Ascending aorta (tissue), 2 donors: ENCODE results near the gene VSTM2B. TPM values are rescaled to one million over a fixed set of nuclear protein-coding genes. Genes with fewer than 3 reads are reported as not detected.

Source experiments
- DNase-seq, 2 donors: peaks; one replicate each; pipeline ENCODE4 v3.0.0-alpha.2; 2019; ENCODE audit warnings: low spot score in 2 of 2
- H3K27ac ChIP-seq, 2 donors: fragments of 200-600 bp; sonication (generic); one replicate each; pipeline ENCODE4 v1.5.1; 2016 to 2017; ENCODE audit warnings: mild to moderate bottlenecking in 1 of 2
- H3K27me3 ChIP-seq: fragments of 200-600 bp; sonication (generic); one replicate; pipeline ENCODE4 v1.5.1; 2017
- H3K36me3 ChIP-seq, 2 donors: fragments of 200-600 bp; sonication (generic); one replicate each; pipeline ENCODE4 v1.5.1; 2016
- H3K4me1 ChIP-seq, 2 donors: fragments of 200-600 bp; sonication (generic); one replicate each; pipeline ENCODE4 v1.5.1; 2016 to 2017; ENCODE audit warnings: mild to moderate bottlenecking in 1 of 2
- H3K4me3 ChIP-seq, 2 donors: fragments of 200-600 bp; sonication (generic); one replicate each; pipeline ENCODE4 v1.5.1; 2016 to 2017; ENCODE audit warnings: mild to moderate bottlenecking in 1 of 2
- H3K9me3 ChIP-seq, 2 donors: fragments of 200-600 bp; sonication (generic); one replicate each; pipeline ENCODE4 v1.5.1; 2016
- intact Hi-C: fragments of 100-400 bp; cut with DNase I; formaldehyde crosslinking; loops from one replicate; pipeline ENCODE4 v1.15.1; 2023
- total RNA-seq: library from RNA; depleted of rRNA; stranded (reverse); fragments of >200 nt; gene quantifications from one replicate; pipeline ENCODE4 v1.1.0, GENCODE V29; 2016
- TF ChIP-seq, protein P1 (sequence below), 3 experiments: fragments of 200-600 bp in 2 of 3; fragments of 450-650 bp in 1 of 3; sonication (generic) in 2 of 3; IDR thresholded peaks; one replicate each; pipeline ENCODE4 v1.5.1; 2016 to 2019; ENCODE audit warnings: antibody characterized with exemption in 3 of 3, mild to moderate bottlenecking in 1 of 3, moderate library complexity in 1 of 3

VSTM2B gene
- total RNA-seq, 1 donor from 2014 or later, result not detected

DNA sequence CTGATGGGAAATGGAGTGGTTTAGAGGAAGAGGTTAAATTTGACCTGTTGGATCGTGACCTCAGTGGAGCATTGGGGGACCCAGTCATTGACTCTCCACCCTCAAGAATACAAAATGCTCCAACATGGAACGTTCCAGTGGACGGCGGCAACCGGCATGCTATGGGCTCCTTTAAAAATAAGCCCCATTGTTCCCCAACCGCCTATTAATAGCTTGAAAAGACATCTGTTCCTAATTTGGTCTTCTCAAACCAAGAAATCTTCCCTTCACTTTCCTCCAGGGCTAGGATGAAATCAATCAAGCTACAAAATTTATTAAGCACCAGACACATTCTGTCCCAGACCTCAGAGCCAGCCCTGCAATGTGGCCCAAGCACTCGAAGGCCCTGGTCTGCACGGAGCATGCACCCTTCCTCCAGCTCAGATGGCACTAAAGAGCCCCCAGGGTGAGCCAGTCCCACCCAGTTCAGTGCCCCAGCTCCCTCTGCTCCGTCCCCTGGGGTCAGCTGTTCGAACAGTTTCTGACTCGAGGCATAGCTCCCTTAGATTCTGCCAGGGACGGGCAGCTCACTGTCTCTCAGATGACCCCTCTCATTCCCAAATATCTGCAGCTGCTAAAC lies 22.5 kb upstream of the VSTM2B start:
- no peak overlapping the region for H3K4me3 ChIP-seq
- TF ChIP-seq, protein P1, sequence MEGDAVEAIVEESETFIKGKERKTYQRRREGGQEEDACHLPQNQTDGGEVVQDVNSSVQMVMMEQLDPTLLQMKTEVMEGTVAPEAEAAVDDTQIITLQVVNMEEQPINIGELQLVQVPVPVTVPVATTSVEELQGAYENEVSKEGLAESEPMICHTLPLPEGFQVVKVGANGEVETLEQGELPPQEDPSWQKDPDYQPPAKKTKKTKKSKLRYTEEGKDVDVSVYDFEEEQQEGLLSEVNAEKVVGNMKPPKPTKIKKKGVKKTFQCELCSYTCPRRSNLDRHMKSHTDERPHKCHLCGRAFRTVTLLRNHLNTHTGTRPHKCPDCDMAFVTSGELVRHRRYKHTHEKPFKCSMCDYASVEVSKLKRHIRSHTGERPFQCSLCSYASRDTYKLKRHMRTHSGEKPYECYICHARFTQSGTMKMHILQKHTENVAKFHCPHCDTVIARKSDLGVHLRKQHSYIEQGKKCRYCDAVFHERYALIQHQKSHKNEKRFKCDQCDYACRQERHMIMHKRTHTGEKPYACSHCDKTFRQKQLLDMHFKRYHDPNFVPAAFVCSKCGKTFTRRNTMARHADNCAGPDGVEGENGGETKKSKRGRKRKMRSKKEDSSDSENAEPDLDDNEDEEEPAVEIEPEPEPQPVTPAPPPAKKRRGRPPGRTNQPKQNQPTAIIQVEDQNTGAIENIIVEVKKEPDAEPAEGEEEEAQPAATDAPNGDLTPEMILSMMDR (IDR thresholded peaks at IDR 0.05), result no peak
- intact Hi-C loops, result no loop called here
- no peak overlapping the region for H3K27ac ChIP-seq
- no peaks in the 10 kb centered on the region for H3K36me3 ChIP-seq
- no peak for DNase-seq
- no peaks in the 10 kb centered on the region for H3K4me1 ChIP-seq
- no peaks in the 10 kb centered on the region for H3K9me3 ChIP-seq
- no peaks in the 10 kb centered on the region for H3K27me3 ChIP-seq

DNA sequence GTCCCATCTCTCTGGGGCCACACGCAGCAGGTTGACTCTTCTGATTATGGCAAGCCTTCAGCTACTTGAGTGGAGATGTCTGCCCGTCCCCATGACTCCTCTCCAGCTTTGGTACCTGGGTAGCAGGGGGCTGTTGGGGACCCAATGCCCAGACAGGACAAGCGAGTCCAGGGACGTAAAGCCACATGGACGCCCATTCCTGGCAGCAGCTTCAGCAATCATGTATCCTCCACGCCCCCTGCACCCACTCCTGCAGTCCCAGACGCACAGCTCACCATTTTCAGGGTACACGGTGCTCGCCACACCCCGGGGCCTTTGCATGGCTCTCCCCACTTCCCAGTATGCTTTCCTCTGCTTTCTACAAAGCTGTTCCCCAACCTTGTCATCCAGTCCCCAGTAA lies 22.0 kb upstream of the VSTM2B start:
- no peak overlapping the region for H3K27ac ChIP-seq
- intact Hi-C loops, result no loop called here
- DNase-seq, result no peak
- TF ChIP-seq, protein P1 (IDR thresholded peaks at IDR 0.05), result no peak
- H3K27me3 ChIP-seq, result no peaks in the 10 kb centered on the region
- H3K36me3 ChIP-seq, result no peaks in the 10 kb centered on the region
- no peak overlapping the region for H3K4me3 ChIP-seq
- no peaks in the 10 kb centered on the region for H3K4me1 ChIP-seq
- H3K9me3 ChIP-seq, result no peaks in the 10 kb centered on the region

DNA sequence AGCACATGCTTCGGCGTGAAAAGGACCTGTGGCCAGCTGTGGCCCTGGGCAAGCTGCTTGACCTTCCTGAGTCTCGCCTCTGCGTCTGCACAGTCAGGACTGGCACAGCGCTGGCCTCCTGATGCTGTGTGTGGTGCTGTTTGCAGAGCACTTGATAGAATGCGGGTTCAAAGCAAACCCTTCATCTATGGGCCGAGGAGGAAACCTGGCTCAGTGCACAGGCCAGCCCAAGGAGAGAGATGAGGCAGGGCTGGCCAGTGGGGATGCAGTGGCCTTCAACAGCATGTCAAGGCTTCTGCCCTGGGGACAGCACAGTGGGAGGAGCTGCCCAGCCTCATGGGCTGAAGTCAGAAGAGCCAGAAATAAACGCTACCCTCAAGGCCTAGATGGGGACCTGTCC lies 21.3 kb upstream of the VSTM2B start:
- TF ChIP-seq, protein P1 (IDR thresholded peaks at IDR 0.05), result no peak
- Histone ChIP-seq H3K4me3 (no peak overlapping the region), H3K9me3 (no peaks in the 10 kb centered on the region), H3K27ac (no peak overlapping the region), H3K36me3 (no peaks in the 10 kb centered on the region), H3K27me3 (no peaks in the 10 kb centered on the region), H3K4me1 (no peaks in the 10 kb centered on the region)
- intact Hi-C loops, result no loop called here
- no peak for DNase-seq

DNA sequence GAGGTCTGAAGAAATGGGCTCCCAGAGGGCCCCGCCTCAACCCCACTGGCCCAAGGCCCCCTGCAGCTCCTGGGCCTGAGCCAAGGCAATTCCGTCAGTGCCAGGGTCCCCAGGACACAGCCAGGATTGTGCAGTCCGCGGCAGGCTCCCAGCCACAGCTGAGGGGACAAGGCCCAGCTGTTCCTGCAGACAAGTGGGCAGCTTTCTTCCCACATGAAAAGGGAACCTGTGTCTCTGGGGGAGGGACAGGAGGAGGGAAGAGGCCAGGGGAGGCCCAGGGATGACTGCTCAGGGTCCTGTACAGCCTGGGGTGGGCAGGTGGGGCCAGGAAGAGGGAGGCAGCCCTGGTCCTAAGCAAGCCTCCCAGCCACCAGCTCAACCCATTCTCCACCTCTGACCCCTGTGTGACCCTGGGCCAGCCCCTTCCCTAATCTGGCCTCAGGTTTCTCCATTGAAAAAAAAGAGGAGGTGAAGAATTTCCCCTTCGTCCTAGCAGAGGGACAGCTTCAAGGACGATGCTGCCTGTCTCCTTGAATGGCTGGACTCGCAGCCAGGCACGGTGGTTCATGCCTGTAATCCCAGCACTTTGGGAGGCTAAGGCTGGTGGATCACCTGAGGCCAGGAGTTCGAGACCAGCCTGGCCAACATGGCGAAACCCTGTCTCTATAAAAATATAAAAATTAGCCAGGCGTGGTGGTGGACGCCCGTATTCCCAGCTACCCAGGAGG lies 20.5 kb upstream of the VSTM2B start:
- H3K27ac ChIP-seq, result no peak overlapping the region
- no peaks in the 10 kb centered on the region for H3K27me3 ChIP-seq
- no peaks in the 10 kb centered on the region for H3K4me1 ChIP-seq
- TF ChIP-seq, protein P1 (IDR thresholded peaks at IDR 0.05), result no peak
- no peaks in the 10 kb centered on the region for H3K36me3 ChIP-seq
- DNase-seq, result no peak
- no peak overlapping the region for H3K4me3 ChIP-seq
- no peaks in the 10 kb centered on the region for H3K9me3 ChIP-seq
- intact Hi-C loops, result no loop called here

DNA sequence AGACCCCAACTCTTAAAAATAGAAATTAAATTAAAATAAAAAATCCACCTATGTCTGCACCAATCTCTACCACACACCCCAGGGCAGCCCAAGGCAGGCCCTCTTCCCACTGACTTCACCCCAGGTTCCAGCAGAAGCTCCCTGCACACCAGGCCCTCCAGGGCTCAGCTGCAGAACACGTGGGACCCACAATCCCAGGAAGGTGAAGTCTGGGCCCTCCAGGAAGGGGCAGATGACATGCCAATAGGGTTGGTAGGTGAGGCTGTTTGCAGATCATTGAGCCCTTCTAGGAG lies 19.2 kb upstream of the VSTM2B start:
- no peak for DNase-seq
- H3K27me3 ChIP-seq, result no peaks in the 10 kb centered on the region
- no peaks in the 10 kb centered on the region for H3K9me3 ChIP-seq
- no peaks in the 10 kb centered on the region for H3K4me1 ChIP-seq
- TF ChIP-seq, protein P1 (IDR thresholded peaks at IDR 0.05), result no peak
- no peak overlapping the region for H3K27ac ChIP-seq
- intact Hi-C loops, result no loop called here
- H3K4me3 ChIP-seq, result no peak overlapping the region
- no peaks in the 10 kb centered on the region for H3K36me3 ChIP-seq
